Activated gamma-delta T cell treated with Interleukin-2 at 50 U/mL for 16 hours (primary cell): ENCODE results near the gene HYAL1.
"Not testable (repeated sequence)": the region's sequence is repeated elsewhere in the genome, so short reads cannot be mapped to it uniquely, and the experiment has no call there.

Experiments used
- DNase-seq: peaks from one replicate; pipeline ENCODE4 v3.0.0-alpha.2; 2020

The HYAL1 gene

DNA sequence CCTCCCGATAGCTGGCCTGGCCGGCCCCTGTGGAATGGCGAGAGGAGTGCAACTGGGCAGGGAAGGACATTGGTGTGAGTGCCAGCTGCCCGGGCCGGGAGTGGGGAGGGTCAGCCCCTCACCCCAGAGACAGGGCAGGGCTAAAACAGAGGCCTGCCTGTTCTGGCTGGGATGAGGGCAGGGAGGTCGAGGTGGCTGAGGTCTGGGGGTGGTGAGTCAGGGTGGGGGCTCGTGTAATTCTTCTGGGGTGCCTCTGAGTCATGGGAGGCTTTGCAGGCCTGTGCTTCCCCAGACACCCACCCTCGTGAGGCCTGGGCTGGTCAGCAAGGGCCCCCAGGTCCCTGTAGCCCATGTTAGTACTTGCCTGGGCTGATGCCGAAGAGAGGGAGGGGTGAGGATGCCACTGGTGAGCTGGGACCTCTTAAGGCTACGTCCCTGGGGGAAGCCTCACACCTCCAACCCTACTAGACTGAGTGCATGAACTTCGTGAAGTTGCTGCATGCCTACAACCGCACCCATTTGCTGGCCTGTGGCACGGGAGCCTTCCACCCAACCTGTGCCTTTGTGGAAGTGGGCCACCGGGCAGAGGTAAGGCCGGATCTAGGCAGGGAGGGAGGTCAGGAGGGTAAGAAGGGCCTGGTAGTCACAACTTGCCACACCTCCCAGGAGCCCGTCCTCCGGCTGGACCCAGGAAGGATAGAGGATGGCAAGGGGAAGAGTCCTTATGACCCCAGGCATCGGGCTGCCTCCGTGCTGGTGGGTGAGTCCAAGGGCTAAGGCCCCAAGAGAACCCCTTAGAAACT is 32.8 kb downstream of the HYAL1 start:
- no peak for DNase-seq

DNA sequence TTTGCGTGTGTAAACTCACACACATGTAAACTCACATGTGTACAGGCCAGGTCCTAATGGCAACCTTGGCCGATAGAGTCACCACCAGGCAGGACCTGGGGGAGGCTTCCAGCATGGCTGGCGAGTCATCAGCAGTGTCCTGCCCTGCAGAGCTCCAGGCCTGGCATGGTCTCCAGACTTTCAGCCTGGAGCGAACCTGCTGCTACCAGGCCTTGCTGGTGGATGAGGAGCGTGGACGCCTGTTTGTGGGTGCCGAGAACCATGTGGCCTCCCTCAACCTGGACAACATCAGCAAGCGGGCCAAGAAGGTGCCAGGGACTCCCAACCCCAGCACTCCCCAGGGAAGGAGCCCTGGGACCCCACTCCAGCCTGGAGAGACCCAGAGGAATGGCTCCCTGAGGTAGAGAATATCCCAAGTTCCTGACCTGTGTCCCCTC is 33.4 kb downstream of the HYAL1 start:
- DNase-seq = no peak

DNA sequence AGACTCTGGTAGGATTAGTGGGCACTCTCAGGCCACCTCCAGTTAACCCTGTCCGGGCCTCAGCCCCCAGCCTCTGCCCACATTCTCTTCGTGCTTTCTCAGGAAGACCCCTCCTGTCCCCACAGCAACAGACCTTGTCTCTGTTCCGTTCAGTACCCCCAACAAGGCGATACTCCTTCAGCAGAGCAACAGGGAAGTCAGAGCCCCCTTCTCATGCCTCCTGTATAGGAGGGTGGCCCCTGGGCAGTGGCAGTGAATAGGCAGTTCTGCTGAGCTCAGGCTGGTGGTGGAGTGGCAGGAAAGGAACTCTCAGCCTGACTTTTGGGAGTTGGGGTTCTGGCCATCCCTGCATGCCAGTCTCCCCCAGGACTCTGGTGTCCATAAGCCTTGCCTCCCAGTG is 33.9 kb downstream of the HYAL1 start:
- DNase-seq = no peak

DNA sequence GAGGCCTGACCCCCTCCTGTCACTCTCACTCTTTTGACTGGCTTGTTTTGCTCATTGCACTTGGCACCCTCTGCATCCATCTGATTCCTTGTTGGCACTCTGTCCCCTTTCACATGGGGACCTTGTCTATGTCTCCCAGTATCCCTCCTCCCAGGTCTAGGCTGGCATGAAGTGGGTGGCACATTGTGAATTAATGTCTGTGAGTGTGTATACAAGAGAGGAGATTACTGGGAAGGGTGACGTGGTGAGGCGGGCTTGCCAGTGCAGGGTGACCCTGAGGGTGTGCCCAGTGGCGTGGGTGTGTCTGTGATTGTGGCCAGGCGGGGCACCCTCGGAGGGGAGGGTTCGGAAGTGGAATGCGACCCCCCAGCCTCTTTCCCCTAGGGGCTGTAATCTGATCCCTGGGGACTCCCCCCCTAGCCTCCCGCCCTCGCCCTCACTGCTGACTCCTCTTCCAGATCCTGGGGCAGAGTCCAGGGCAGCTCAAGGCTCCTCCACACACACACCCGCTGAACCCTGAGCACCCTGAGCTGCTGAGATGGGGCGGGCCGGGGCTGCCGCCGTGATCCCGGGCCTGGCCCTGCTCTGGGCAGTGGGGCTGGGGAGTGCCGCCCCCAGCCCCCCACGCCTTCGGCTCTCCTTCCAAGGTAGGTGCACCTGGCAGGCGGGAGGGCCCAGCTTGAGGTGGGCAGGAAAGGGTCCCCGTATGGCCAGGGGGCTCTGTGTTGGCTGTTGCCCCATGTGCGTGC is 34.5 kb downstream of the HYAL1 start, which contains the start of gene SEMA3B:
SEMA3B (plus strand) TSS at position 445 of the 749 bp plus-strand sequence; CDS start at position 539, 94 bp downstream.
- no peak for DNase-seq

DNA sequence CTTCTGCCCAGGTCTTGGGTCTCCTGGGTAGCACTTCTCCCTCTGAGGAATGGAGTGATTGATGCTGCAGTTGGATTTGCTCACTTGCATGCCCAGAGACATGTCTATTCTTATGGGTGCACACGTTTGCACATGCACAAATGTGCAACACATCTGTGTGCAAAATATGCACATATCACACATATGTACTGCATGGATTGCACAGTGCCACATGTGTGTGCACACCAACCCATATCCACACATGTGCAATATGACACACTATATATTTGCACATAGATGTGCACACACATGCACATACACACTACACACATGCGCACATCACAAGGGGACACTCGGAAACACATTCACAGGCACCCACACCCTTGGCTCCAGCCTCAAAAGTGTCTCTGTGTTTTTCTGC is 35.1 kb downstream of the HYAL1 start:
- no peak for DNase-seq

DNA sequence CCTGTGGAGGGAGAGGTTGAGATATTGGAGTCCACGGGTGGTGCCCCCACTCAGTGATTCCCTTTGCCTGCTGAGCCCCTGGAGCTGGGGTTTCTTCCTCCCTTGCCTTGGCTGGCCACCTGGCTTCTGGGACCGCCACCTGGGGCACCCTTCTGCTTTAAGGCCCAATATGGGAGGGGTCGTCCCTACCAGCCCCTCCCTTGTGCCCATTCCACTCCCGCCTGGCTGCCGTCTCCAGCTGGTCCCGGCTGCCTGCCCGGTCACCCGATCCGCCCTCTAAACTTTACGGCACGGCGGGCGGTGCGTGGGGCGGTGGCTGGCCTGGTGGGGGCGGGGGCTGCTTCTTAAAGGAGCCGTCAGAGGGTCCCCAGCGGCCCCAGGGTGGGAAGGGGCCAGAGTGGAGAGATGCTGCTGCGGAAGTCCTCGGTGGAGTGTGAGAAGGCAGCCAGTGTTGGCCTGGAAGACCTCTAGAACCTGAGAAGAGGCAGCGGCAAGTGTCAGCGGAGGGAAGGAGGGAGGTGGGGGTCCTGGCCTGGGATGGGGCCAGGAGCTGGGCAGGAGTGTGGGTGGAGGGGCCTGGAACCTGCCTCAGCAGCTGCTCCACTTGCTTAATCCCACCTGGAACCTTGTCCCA is 36.0 kb downstream of the HYAL1 start:
- no peak for DNase-seq

DNA sequence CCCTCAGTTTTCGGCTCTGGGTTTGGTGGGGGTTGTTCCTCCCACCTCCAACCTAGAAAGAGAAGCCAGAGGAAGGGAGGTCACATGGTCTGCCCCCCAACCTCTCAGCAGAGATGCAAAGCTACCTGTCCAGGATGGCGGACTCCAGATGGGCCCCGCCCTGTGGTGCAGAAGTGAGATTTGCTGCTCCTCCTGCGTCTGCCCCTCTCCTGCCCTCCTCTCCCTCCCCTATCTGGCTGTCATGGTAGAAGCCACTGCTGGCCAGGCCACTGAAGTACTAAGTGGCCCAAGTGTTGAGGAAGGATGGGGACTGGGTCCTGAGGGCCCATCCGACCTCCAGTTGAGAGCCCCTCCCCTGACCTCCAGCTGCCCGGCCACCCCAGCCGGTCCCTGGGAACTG is 36.5 kb downstream of the HYAL1 start:
- DNase-seq = no peak

DNA sequence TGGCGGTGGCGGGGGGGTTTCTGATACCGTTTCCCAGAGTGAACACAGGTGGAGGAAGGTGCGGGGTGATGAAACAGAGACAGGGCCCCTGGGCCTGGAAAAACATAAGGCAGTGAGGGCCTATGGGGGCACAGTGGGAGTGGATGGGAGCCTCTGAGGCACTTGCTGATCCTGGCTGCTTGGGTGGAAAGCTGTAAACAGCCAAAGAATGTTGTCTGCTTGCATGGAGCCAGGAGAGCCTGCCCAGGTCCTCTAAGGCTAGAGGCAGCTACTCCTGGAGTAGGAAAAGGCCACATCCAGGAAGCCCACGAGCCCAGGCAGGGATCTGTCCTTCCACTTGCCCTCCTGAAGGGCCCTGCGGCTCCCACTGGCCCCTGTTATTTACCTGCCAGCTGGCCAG is 37.4 kb downstream of the HYAL1 start:
- no peak for DNase-seq

DNA sequence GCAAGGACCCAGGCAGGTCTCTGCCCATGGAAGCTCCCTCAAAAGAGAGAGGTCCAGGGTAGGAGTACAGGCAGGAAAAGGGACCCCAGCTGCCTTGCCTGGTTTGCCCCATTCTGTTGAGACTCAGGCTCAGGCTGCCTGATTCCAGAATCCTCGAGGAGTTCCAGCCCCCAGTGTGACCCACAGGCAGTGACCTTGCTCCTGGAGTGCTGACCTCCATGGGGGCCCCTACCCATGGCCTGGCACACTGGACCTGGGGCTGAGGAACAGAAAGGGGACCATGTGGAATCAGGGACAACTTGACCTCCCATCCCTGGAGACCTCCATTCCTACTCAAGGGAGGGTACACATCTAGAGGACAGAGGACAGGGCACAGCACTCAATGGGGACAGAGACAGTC is 37.8 kb downstream of the HYAL1 start:
- no peak for DNase-seq

DNA sequence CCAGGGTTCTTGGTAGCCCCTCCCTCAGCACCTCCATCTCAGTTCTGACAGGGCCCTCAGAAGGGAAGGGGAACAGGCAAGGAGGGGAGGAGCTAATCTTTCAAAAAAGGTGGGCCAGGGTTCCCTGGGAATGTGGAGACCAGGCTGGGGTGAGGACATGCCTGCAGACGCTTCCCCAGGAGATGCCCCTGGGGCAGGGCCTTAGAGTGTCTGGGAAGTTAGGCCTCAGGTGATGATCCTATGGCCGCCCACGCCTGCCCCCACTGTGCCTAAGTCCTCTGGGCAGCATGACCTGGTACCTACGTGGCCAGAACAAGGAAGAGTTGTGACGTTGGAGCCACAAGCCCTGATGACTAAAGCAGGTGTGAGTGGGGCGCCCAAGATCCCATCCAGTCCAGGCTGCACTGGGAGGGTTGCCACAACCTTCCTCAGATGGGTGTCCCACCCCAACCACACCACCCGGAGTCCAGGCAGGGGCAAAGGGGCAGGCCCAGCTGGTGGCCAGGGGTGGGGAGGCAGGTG is 38.3 kb downstream of the HYAL1 start:
- DNase-seq = no peak

DNA sequence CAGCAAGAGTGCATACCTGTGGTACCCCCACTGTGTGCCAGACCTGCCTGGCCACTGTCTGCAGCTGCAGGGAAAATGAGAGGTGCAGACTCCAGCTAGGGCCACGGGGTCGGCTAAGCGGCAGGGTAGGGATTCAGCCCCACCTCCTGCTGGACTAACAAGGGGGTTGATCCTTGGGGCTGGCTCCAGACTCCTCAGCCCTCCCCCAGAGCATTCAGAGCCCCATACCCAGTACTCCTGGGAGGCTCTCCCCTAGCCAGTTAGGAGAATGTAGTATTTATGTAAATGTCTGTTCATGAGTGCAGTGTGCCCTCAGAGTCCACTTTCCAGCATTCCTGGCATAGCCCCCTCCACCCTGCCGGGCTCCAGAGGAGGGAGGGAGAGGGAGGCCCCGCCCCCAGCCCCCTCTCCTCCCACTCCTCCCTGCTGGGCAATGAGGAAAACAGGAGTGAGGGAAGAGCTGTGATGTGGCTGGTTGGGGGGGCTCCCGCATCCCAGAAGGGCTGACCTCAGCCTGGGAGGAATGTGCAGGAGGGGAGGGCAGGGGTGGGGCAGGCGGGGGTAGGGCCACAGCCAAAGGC is 38.9 kb downstream of the HYAL1 start:
- no peak for DNase-seq

DNA sequence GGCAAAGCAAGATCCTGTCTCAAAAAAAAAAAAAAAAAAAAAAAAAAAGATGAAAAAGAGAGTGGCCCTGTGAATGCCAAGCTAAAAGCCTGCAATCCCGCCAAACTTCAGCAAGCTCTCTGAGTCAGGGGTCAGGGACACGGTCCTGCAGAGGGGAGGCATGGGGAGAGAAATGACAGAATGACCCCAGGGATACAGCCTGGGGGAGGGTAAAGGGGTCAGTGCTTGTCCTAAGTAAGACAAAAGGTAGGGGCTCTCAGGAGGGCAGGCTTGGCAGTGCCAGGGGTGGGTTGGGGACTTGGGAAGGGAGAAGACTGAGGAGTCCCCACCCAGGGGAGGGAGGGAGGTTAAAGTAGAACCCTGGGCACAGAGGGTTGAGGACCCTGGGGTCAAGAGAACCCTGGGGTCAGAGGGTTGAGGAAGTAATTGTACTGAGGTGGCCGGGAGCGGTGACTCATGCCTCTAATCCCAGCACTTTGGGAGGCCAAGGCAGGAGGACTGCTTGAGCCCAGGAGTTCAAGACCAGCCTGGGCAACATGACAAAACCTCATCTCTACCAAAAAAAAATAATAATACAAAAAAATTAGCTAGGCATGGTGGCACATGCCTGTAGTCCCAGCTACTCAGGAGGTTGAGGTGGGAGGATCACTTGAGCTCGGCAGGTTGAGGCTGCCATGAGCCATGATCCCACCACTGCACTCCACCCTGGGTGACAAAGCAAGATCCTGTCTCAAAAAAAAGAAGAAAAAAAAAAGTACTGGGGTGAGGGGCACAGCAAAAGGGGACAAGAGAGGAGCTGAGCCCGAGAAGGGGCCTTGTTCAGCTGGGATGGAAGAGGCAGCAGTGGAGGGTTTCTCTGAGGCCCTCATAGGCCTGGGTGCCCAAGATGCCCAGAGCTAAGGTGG is 39.6 kb downstream of the HYAL1 start:
- DNase-seq = no peak

DNA sequence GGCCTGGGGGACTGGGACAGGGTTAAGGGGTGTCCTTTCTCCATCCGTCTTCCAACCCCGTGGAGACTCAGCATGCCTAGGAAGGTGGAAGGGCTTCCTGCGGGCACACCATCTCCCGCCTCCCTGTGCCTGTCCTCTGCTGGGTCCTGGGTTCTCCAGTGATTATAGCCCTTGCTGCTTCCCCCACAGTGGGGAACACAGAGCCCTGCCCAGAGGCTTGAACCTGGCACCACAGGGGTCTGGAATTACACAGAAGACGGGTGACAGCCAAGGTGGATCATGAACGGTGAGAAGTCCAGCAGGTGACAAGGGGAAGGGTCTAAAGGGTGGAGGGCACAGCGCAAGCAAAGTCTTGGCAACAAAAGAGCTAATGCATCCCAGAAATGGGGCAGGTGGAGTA is 40.6 kb downstream of the HYAL1 start:
- DNase-seq = no peak

DNA sequence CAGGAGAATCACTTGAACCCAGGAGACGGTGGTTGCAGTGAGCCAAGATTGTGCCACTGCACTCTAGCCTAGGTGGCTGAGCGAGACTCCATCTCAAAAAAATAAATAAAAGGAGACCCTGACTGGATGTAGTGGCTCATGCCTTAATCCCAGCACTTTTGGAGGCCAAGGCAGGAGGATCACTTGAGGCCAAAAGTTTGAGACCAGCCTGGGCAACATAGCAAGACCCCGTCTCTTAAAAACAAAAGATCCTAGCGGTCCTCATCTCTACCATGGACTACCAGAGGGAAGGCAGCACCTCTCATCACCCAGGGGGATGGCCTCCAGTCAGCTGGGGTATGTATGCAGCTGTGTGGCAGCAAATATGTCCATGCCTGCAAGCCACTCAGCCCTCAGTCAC is 41.2 kb downstream of the HYAL1 start:
- not testable (repeated sequence) for DNase-seq

DNA sequence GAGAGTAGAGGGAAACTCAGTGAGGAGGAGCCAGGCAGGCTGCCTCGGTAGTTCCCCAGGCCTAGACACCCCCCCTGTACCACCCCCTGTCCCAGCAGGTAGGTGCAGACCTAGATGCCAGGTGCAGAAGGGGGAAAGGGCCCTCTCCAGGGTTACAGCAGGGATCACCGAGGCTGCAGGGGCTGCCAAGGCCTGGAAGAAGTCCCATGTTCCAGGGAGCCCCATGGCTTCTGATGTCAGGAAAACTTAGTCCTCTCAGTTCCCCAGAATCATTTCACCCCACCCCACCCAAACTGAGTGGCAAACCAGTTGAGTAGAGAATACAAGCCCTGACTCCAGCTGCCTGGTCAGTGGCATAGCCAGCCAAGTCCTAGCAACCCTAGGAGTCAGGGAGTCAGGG is 41.9 kb downstream of the HYAL1 start:
- DNase-seq = no peak

DNA sequence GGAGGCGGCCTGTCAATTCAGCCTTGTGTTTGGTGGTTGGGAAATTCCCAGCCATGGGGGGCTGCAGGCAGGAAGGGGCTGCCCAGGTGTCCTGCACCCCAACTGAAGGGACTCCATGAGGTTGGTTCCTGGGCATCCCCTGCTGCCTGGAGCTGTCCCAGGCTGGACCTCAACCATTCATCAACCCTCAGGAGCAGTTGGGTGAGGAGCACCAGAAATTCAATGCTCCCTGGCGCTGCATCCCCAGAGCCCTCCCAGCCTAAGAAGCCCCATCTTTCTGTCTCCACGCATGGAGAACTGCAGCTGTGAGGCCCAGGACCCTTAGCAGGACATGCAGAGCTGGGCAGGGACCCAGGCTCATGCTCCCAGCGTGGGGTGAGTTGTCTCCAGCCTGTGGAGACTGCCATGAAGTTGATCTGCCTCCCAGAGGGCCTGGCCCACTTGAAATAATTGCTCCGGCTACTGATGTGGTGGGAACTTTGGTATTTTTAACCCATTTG is 42.4 kb downstream of the HYAL1 start:
- no peak for DNase-seq

DNA sequence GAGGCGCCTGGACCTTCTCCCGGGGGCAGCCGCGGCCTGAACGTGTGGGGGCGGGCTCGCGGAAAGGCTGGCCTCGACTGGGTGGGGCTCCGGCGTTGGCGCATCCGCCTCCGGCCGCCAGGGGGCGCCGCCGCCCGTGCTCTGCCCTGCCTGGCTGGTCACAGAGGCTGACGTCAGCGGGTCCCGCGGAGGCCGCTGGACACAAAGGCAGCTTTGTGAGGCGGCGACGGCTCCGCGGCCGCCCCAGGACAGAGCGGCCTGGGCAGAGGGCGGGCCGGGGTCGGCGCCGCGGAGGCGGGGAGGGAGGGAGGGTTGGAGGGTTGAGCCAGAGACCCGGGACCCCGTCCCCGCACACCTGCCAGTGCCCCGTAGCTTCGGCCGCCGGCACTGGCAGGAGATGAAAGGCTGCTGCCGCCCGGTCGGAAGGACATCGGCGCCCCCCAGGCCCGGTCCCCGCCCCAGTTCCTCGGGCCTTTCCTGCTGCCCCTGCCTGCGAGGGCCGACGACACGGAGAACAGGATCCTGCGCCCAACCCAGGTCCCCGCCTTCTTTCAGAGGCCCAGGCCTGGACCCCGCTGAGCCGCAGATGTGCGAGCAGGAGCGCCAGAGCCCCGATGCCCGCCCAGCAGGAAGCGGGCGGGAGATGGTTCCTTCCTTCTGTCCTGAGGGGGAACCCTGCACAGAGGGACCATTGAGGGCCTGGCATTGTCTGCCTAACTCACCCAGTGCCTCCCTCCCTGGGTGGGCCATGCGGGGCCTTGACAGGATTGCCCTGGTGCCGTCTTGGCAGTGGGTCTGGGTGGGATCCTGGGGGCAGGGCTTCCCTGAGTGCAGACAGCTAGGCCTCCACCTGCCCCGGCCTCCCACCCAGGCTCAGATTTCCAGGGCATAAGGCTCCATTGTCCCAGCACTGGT is 43.1 kb downstream of the HYAL1 start:
- DNase-seq = peak; percentile 79

DNA sequence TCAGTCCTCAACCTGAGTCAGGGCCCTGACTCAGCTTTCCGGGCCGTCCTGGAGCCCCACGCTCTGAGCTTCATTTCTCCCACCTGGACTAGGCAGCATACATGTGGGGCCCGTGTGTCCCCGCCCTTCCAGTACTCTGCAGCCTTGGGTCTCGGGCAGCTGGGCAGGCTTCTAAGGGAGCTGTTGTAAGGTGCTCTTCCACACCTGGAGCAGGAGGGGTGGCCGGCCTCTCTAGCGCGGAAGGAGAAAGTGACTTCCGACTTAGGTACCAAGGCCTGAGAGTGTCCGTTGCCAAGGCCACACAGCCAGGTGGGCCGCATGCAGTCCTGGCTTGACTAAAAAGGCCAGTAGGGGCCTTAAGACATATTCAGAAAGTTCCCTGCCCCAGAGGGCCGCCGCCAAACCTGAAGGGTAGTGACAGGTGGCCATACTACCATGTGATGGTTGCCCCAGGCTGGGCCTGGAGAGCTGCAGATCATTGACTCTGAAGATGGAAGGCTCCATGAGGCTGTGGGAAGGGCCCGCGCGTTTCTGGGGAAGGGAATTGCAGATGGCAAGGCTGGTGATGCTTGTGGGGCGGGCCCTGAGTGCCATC is 43.8 kb downstream of the HYAL1 start:
- no peak for DNase-seq

DNA sequence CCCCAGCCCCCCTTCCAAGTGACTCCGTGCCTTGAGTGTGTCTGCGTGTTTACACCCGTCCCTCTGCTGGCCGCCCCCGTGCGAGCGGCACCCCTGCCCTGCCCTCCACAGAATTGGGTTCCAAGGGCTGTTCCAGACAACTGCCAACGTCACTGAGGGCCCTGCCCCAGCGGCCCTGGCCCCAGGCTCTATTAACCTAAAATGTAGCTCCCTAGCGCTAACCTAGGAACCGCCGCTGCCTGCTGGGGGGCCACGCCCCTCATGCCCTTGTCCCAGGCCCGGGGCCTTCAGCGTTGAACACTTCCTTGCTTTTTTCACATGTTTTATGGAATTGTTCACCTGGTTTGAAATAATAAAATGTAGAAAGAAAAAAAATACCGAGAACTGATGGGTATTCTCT is 44.4 kb downstream of the HYAL1 start:
- DNase-seq = no peak

DNA sequence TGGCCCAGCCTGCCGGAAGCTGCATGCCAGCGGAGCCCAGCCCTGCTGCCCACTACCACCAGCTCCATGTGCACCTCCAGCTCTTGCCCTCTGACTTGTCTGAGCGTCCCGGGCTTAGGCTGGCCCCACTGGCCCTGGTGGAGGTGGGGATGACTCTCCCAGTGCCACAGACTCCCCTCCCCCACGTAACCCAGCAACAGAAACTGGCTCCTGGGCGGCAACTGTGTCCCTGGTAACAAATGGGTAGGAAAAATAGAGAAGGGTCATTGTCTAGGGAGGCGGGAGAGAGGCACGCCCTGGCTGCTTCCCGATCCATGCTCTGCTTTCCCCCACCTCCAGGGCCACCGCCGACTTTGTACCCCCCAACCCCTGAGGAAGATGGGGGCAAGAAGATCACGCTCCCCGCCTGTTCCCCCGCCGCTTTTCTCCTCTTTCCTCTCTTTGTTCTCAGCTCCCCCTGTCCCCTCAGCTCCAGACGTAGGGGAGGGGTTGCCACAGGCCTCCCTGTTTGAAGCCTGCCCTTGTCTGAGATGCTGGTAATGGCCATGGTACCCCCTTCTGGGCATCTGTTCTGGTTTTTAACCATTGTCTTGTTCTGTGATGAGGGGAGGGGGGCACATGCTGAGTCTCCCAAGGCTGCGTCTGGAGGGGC is 45.2 kb downstream of the HYAL1 start:
- no peak for DNase-seq
